ENCODE results near the gene ZNF438.
"Not testable (repeated sequence)": the region's sequence is repeated elsewhere in the genome, so short reads cannot be mapped to it uniquely, and the experiment has no call there.

ZNF438 gene

GRCh38 chr10:30959836-30960210 is 71.8 kb downstream of the ZNF438 start:
- no peak overlapping the region for H3K4me3 ChIP-seq (ENCODE audit: low read depth, low read length)

GRCh38 chr10:30949218-30949617 is 82.4 kb downstream of the ZNF438 start:
- H3K4me3 ChIP-seq (ENCODE audit: low read depth, low read length): not testable (repeated sequence)

GRCh38 chr10:30944005-30944404 is 87.7 kb downstream of the ZNF438 start:
- no peak overlapping the region for H3K4me3 ChIP-seq (ENCODE audit: low read depth, low read length)

- H3K4me3 ChIP-seq (ENCODE audit: low read depth, low read length): no peak overlapping the region
Observed at GRCh38 chr10:30943451-30943850, 88.2 kb downstream of the ZNF438 start.

- H3K4me3 ChIP-seq (ENCODE audit: low read depth, low read length): no peak overlapping the region
Observed at GRCh38 chr10:30940256-30940655, 91.4 kb downstream of the ZNF438 start.

GRCh38 chr10:30939643-30940251 is 91.9 kb downstream of the ZNF438 start:
- H3K4me3 ChIP-seq (ENCODE audit: low read depth, low read length): no peak overlapping the region

- H3K4me3 ChIP-seq (ENCODE audit: low read depth, low read length): no peak overlapping the region
Observed at GRCh38 chr10:30935078-30935477, 96.6 kb downstream of the ZNF438 start.

- no peak overlapping the region for H3K4me3 ChIP-seq (ENCODE audit: low read depth, low read length)
Observed at GRCh38 chr10:30931094-30931493, 100.6 kb downstream of the ZNF438 start.

- H3K4me3 ChIP-seq (ENCODE audit: low read depth, low read length): no peak overlapping the region
Observed at GRCh38 chr10:30929901-30930520, 101.7 kb downstream of the ZNF438 start.

GRCh38 chr10:30929311-30929729 is 102.3 kb downstream of the ZNF438 start:
- H3K4me3 ChIP-seq (ENCODE audit: low read depth, low read length): not testable (repeated sequence)

- no peak overlapping the region for H3K4me3 ChIP-seq (ENCODE audit: low read depth, low read length)
Observed at GRCh38 chr10:30928742-30929141, 102.9 kb downstream of the ZNF438 start.

GRCh38 chr10:30918651-30919050 is 113.0 kb downstream of the ZNF438 start:
- no peak overlapping the region for H3K4me3 ChIP-seq (ENCODE audit: low read depth, low read length)

GRCh38 chr10:30917789-30918188 is 113.9 kb downstream of the ZNF438 start:
- no peak overlapping the region for H3K4me3 ChIP-seq (ENCODE audit: low read depth, low read length)

- no peak overlapping the region for H3K4me3 ChIP-seq (ENCODE audit: low read depth, low read length)
Observed at GRCh38 chr10:30917067-30917466, 114.6 kb downstream of the ZNF438 start.

- no peak overlapping the region for H3K4me3 ChIP-seq (ENCODE audit: low read depth, low read length)
Observed at GRCh38 chr10:30915146-30915545, 116.5 kb downstream of the ZNF438 start.

GRCh38 chr10:30911303-30911863 is 120.3 kb downstream of the ZNF438 start:
- no peak overlapping the region for H3K4me3 ChIP-seq (ENCODE audit: low read depth, low read length)

- no peak overlapping the region for H3K4me3 ChIP-seq (ENCODE audit: low read depth, low read length)
Observed at GRCh38 chr10:30903397-30904138, 128.1 kb downstream of the ZNF438 start.

- H3K4me3 ChIP-seq (ENCODE audit: low read depth, low read length): no peak overlapping the region
Observed at GRCh38 chr10:30902621-30903396, 128.9 kb downstream of the ZNF438 start.

- H3K4me3 ChIP-seq (ENCODE audit: low read depth, low read length): not testable (repeated sequence)
Observed at GRCh38 chr10:30901487-30901886, 130.2 kb downstream of the ZNF438 start.

- H3K4me3 ChIP-seq (ENCODE audit: low read depth, low read length): no peak overlapping the region
Observed at GRCh38 chr10:30898964-30899363, 132.7 kb downstream of the ZNF438 start.

GRCh38 chr10:30897547-30897946 is 134.1 kb downstream of the ZNF438 start:
- H3K4me3 ChIP-seq (ENCODE audit: low read depth, low read length): no peak overlapping the region
